Esophagus mucosa (tissue), 1 donor: ENCODE data around the gene CYP4V2. TPM values are rescaled to one million over a fixed set of nuclear protein-coding genes. Genes with fewer than 3 reads are reported as not detected.
A peak's percentile ranks its signal among the peaks of the same experiment; 100 is the strongest.

Experiments
- ATAC-seq: fragments of 200-7000 bp; cut with Tn5 transposase; one replicate; pipeline ENCODE4 v1.9.1; 2020
- total RNA-seq: library from RNA; stranded (reverse); gene quantifications from one replicate; pipeline ENCODE4 v1.2.4, GENCODE V29; 2023
- donor health status: DM: yes; HTN: yes; CAD: no.

Gene CYP4V2
- 3.8 TPM for total RNA-seq

GRCh38 chr4:186191200-186192065 lies at the start of gene CYP4V2:
CYP4V2 (plus strand) TSS chr4:186191567; CDS start chr4:186191824, 257 bp downstream.
- ATAC-seq, result peak; percentile 96

- ATAC-seq, result peak; percentile 67
Measured at GRCh38 chr4:186144198-186144945, 47.0 kb upstream of the CYP4V2 start.

- ATAC-seq, result peak; percentile 65
Measured at GRCh38 chr4:186144946-186145569, 46.3 kb upstream of the CYP4V2 start.

GRCh38 chr4:186146458-186146857 lies 44.9 kb upstream of the CYP4V2 start:
- no peak for ATAC-seq

- ATAC-seq, result no peak
Measured at GRCh38 chr4:186148336-186148975, 42.9 kb upstream of the CYP4V2 start.

GRCh38 chr4:186149872-186150271 lies 41.5 kb upstream of the CYP4V2 start:
- ATAC-seq, result no peak

GRCh38 chr4:186150926-186151325 lies 40.4 kb upstream of the CYP4V2 start:
- ATAC-seq, result no peak

GRCh38 chr4:186151499-186151898 lies 39.9 kb upstream of the CYP4V2 start:
- ATAC-seq, result no peak

- ATAC-seq, result peak; percentile 9
Measured at GRCh38 chr4:186158021-186158813, 33.1 kb upstream of the CYP4V2 start.

- no peak for ATAC-seq
Measured at GRCh38 chr4:186158966-186159365, 32.4 kb upstream of the CYP4V2 start.

GRCh38 chr4:186159613-186160012 lies 31.8 kb upstream of the CYP4V2 start:
- ATAC-seq, result no peak

- ATAC-seq, result no peak
Measured at GRCh38 chr4:186161138-186161537, 30.2 kb upstream of the CYP4V2 start.

- ATAC-seq, result no peak
Measured at GRCh38 chr4:186166852-186167512, 24.4 kb upstream of the CYP4V2 start.

GRCh38 chr4:186167605-186168004 lies 23.8 kb upstream of the CYP4V2 start:
- no peak for ATAC-seq

- peak; percentile 20 for ATAC-seq
Measured at GRCh38 chr4:186168750-186169149, 22.6 kb upstream of the CYP4V2 start.

- ATAC-seq, result no peak
Measured at GRCh38 chr4:186169333-186169944, 21.9 kb upstream of the CYP4V2 start.

- ATAC-seq, result no peak
Measured at GRCh38 chr4:186169945-186170802, 21.2 kb upstream of the CYP4V2 start.

- no peak for ATAC-seq
Measured at GRCh38 chr4:186170966-186171365, 20.4 kb upstream of the CYP4V2 start.

GRCh38 chr4:186172546-186172945 lies 18.8 kb upstream of the CYP4V2 start:
- ATAC-seq, result no peak

- ATAC-seq, result no peak
Measured at GRCh38 chr4:186188107-186188506, 3.3 kb upstream of the CYP4V2 start.
